C4-2B (cell line): ENCODE data around the gene HPGD.

Experiments
- ZFX ChIP-seq: fragments of 450-650 bp; IDR thresholded peaks from 2 replicates; pipeline ENCODE4 v1.6.1; 2017
- TF ChIP-seq, protein P1 (sequence below): fragments of 450-650 bp; conservative IDR thresholded peaks from 2 replicates; pipeline ENCODE4 v1.5.1; 2017; ENCODE audit warnings: mild to moderate bottlenecking

DNA sequence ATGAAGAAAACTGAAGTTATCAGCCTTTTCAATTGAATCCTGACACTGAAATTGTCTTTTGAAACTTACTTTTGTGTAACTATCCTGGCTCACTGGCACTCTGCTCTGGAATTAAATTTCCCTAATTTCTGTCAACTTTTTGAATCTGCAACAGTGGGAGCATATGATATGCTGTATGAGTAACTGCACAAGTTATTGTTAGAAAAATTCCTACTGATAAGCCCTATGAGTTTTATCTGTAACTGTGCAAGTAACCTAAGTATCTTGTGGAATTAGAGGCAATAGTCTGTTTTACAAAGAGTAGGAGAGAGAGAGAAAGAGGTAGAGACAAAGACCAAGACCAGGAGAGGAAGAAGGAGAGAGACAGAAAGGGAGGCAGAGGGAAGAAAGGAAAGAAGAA, 9.2 kb upstream of the HPGD start:
- TF ChIP-seq, protein P1, sequence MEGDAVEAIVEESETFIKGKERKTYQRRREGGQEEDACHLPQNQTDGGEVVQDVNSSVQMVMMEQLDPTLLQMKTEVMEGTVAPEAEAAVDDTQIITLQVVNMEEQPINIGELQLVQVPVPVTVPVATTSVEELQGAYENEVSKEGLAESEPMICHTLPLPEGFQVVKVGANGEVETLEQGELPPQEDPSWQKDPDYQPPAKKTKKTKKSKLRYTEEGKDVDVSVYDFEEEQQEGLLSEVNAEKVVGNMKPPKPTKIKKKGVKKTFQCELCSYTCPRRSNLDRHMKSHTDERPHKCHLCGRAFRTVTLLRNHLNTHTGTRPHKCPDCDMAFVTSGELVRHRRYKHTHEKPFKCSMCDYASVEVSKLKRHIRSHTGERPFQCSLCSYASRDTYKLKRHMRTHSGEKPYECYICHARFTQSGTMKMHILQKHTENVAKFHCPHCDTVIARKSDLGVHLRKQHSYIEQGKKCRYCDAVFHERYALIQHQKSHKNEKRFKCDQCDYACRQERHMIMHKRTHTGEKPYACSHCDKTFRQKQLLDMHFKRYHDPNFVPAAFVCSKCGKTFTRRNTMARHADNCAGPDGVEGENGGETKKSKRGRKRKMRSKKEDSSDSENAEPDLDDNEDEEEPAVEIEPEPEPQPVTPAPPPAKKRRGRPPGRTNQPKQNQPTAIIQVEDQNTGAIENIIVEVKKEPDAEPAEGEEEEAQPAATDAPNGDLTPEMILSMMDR = no peak
- TF ChIP-seq ZFX = no peak
